Loucy (cell line): ENCODE measurements around the gene MAGEL2.

Source experiments
- H2AFZ ChIP-seq: fragments of 200-600 bp; sonication (generic); 2 replicates; pipeline ENCODE4 v1.6.0; 2016; ENCODE audit warnings: antibody characterized with exemption, mild to moderate bottlenecking, low read length, moderate library complexity
- H3F3A ChIP-seq: fragments of 200-600 bp; 2 replicates; pipeline ENCODE4 v1.6.0; 2016; ENCODE audit warnings: antibody characterized with exemption, low read depth, mild to moderate bottlenecking
- H3K27me3 ChIP-seq: fragments of 200-600 bp; sonication (generic); 2 replicates; pipeline ENCODE4 v1.6.1; 2014; ENCODE audit warnings: low read length, mild to moderate bottlenecking; ENCODE audit not compliant: insufficient read depth, poor library complexity, severe bottlenecking
- H3K36me3 ChIP-seq: fragments of 200-600 bp; sonication (generic); 2 replicates; pipeline ENCODE4 v1.6.1; 2016; ENCODE audit warnings: low read length; ENCODE audit not compliant: insufficient read depth
- H3K4me1 ChIP-seq: fragments of 200-600 bp; sonication (generic); 2 replicates; pipeline ENCODE4 v1.5.1; 2014; ENCODE audit warnings: low read length, mild to moderate bottlenecking; ENCODE audit not compliant: insufficient read depth, poor library complexity, severe bottlenecking
- H3K4me2 ChIP-seq: fragments of 200-600 bp; sonication (generic); 2 replicates; pipeline ENCODE4 v1.6.0; 2014; ENCODE audit warnings: antibody characterized with exemption, low read length, low read depth, mild to moderate bottlenecking; ENCODE audit not compliant: poor library complexity, severe bottlenecking
- H3K4me3 ChIP-seq: fragments of 200-600 bp; sonication (generic); 2 replicates; pipeline ENCODE4 v1.5.1; 2014; ENCODE audit warnings: low read length, mild to moderate bottlenecking, mixed read lengths; ENCODE audit not compliant: poor library complexity, severe bottlenecking
- H3K79me2 ChIP-seq: fragments of 200-600 bp; sonication (generic); 2 replicates; pipeline ENCODE4 v1.6.1; 2014; ENCODE audit warnings: low read length; ENCODE audit not compliant: insufficient read depth
- H3K9ac ChIP-seq: fragments of 200-600 bp; sonication (generic); 2 replicates; pipeline ENCODE4 v1.6.0; 2014; ENCODE audit warnings: mild to moderate bottlenecking, low read depth, low read length, moderate library complexity; ENCODE audit not compliant: poor library complexity, severe bottlenecking
- H3K9me2 ChIP-seq: fragments of 200-600 bp; sonication (generic); replicated peaks from 2 replicates; pipeline ENCODE4 v1.6.1; 2016; ENCODE audit warnings: low read depth, low read length, mixed read lengths
- H3K9me3 ChIP-seq: fragments of 200-600 bp; sonication (generic); 2 replicates; pipeline ENCODE4 v1.6.1; 2014; ENCODE audit warnings: mild to moderate bottlenecking, antibody characterized with exemption, low read length, low read depth; ENCODE audit not compliant: insufficient read depth
- H4K20me1 ChIP-seq: fragments of 200-600 bp; sonication (generic); 2 replicates; pipeline ENCODE4 v1.6.0; 2014; ENCODE audit warnings: antibody characterized with exemption, low read length, mild to moderate bottlenecking; ENCODE audit not compliant: insufficient read depth, poor library complexity, severe bottlenecking
- CTCF ChIP-seq: fragments of 200-600 bp; sonication (generic); conservative IDR thresholded peaks from 2 replicates; pipeline ENCODE4 v1.5.1; 2014; ENCODE audit warnings: mild to moderate bottlenecking, antibody characterized with exemption, low read length
- EZH2phosphoT487 ChIP-seq: fragments of 200-600 bp; IDR thresholded peaks from 2 replicates; pipeline ENCODE4 v1.6.1; 2018; ENCODE audit warnings: antibody characterized with exemption, mild to moderate bottlenecking, moderate library complexity, borderline replicate concordance

Gene MAGEL2

GRCh38 chr15:23595368-23595767, 52.3 kb downstream of the MAGEL2 start:
- TF ChIP-seq CTCF (no peak), EZH2phosphoT487 (no peak)
- Histone ChIP-seq H3K36me3 (no peaks in the 10 kb centered on the region), H3K4me3 (no peak overlapping the region), H3K4me1 (no peaks in the 10 kb centered on the region), H3K9ac (no peak overlapping the region), H3K9me2 (no peaks in the 10 kb centered on the region), H3K79me2 (no peaks in the 10 kb centered on the region), H3F3A (no peaks in the 10 kb centered on the region), H2AFZ (no peak overlapping the region), H3K27me3 (no peaks in the 10 kb centered on the region), H3K4me2 (no peak overlapping the region), H4K20me1 (no peaks in the 10 kb centered on the region), H3K9me3 (no peaks in the 10 kb centered on the region)

- TF ChIP-seq EZH2phosphoT487: no peak
- TF ChIP-seq CTCF: no peak
- H3K27me3 ChIP-seq: no peaks in the 10 kb centered on the region
- H3K4me3 ChIP-seq: no peak overlapping the region
These were observed 53.4 kb downstream of the MAGEL2 start for GRCh38 chr15:23594252-23594770.

More at GRCh38 chr15:23594252-23594770, 53.4 kb downstream of the MAGEL2 start:
- Histone ChIP-seq H2AFZ (no peak overlapping the region), H3K9me2 (no peaks in the 10 kb centered on the region), H3K9ac (no peak overlapping the region), H3K4me1 (no peaks in the 10 kb centered on the region), H3K36me3 (no peaks in the 10 kb centered on the region), H3K4me2 (no peak overlapping the region), H3K9me3 (no peaks in the 10 kb centered on the region), H3K79me2 (no peaks in the 10 kb centered on the region), H3F3A (no peaks in the 10 kb centered on the region), H4K20me1 (no peaks in the 10 kb centered on the region)
